Activated CD4-positive, alpha-beta T cell treated with anti-CD3 and anti-CD28 coated beads for 4 hours (primary cell): Measurements from ENCODE around the gene ARMS2.

Experiments
- DNase-seq, 2 donors: peaks; one replicate each; pipeline ENCODE4 v3.0.0-alpha.2; 2020

ARMS2 gene

GRCh38 chr10:122454071-122454470 lies 382 bp upstream of the ARMS2 start:
- no peak for DNase-seq

DNA sequence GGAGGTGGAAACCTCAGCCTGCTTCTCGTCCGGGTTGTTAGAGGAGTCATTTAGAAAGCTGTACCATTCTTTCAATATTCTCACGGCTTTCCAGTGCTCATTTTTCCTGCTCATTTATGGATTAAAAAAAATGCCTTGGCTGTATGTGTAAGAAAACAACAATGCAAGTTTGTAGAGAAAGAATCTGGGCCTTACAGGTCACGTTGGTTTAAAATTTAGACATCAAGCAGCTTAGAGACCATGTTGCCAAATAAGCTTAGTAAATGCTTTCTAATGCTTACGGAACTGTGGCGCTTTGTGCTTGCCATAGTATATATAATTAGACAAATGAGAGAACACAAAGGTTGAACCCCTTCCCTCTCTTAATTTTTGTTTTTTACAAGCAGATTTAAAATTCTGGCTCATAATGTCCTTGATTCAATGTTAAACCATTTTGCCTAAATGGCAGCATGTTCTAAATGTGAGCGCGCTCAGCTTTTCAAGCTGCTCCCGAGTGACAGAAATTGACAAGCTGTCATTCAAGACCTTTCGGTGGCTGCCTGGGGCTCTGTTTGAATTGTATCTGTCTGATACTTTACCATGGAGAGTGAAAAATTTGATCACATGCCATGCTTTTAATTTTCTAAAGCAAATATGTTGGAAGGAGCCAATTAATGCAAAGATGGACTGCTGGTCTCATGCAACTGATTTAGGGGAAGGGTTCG lies 1.1 kb downstream of the ARMS2 start:
- no peak for DNase-seq

GRCh38 chr10:122457934-122458333 lies 3.5 kb downstream of the ARMS2 start:
- DNase-seq: no peak

DNA sequence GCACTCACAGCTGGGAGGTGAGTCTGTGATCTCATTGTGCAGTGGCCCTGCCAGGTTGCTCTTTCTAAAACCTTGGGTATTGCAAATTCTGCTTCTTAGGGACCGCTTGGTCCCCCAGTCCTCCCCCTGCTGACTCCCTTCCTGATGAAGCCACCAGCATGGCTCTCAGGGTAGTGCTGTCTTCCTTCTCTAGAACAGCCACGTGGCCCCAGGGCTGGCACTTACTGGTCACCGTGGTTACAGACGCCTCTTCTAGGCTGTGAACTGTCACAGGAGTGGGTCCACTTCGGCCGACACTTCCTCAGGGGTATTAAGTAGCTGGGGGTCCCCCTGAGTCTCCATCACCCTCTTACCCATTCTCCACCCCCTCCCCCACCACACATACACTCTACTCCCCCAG lies 4.2 kb downstream of the ARMS2 start:
- no peak for DNase-seq

DNA sequence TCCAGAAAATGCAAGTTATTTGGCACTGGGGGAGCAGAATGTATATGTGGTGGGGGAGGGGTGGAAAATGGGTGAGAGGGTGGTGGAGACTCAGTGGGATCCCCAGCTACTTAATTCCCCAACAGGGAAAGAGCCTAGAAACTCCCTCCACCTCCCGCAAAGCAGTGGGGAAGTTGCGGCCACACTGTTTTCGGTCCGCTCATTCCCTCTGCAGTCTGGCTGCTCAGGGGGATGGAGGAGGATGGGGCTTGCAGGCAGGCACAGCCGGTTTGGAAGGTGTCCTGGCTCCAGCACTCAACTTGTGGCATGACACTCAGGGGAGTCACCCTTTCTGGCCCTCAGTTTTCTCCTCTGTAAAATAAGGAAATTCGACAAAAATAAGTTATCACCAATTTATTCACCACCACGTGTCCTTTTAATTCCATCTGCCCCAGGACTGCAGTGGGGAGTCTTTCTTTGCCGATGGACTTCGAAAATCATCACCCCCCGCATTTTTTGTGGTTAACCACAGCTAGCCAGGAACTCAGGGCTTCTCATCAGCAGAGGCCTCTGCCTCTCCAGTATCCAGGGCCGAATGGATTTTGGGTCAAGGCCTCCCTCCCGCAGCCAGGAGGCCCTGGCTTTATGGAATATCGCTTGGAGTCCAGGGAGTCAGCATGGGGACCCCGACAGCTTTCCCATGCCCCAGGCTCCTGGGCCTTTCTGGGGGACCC lies 5.3 kb downstream of the ARMS2 start:
- no peak for DNase-seq

GRCh38 chr10:122460891-122461293 lies 6.4 kb downstream of the ARMS2 start:
- no peak for DNase-seq

GRCh38 chr10:122461367-122461728 lies 6.9 kb downstream of the ARMS2 start, which contains the start of gene HTRA1:
TSS of gene HTRA1 (plus strand) at chr10:122461553. CDS start at chr10:122461653, 100 bp downstream.
- DNase-seq: no peak

GRCh38 chr10:122461729-122462532 lies 7.5 kb downstream of the ARMS2 start:
- DNase-seq: no peak

- DNase-seq: no peak
Observed at GRCh38 chr10:122462533-122463465, 8.3 kb downstream of the ARMS2 start.

DNA sequence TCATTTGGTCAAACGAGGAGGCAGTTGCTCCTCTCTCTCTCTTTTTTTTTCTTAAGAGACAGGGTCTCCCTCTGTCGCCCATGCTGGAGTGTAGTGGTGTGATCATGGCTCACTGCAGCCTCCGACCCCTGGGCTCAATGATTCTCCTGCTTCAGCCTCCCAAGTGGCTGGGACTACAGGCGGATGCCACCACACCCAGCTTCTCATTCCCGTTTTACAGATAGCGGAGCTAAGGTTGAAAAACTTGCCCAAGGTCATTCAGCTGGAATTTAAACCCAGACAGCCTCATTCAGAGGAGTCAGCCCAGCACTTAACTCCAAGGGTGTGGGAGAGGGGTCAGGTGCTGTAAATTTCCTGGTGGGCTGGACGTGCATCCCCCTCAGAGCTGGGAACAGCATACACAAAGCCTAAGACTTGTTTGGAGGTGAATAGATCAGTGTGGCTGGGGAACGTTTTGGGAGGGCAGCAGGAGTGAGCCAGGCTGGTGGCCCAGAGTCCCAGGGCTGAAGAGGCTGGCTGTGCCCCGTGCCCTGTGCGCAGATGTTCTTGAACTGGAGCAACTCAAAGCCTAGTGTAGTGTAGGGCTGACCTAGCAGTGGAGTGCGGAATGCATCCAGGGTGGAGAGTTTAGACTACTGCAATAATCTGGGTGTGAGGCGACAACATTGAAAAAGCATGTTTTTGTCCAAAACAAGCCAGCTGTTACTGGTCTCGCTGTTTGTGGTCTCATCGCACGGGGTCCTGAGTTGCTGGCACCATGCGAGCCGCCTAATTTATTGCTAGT lies 9.2 kb downstream of the ARMS2 start:
- no peak for DNase-seq

DNA sequence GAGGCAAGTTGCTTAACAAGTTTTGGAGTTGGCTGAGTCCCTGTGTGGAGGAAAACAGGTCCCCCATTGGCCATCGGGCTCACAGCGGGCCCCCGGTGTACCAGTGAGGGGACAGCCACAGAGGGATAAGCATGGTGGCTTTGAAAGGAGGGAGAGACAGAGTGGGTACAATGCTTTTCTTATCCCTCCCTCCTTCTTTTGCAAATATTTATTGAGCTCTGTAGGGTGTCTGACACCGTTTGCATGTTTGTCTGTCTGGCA lies 9.7 kb downstream of the ARMS2 start:
- DNase-seq: no peak

GRCh38 chr10:122464586-122464985 lies 10.1 kb downstream of the ARMS2 start:
- DNase-seq: no peak

GRCh38 chr10:122465401-122466040 lies 11.1 kb downstream of the ARMS2 start:
- DNase-seq: no peak

- DNase-seq: no peak
Observed at GRCh38 chr10:122466951-122467381, 12.5 kb downstream of the ARMS2 start.

DNA sequence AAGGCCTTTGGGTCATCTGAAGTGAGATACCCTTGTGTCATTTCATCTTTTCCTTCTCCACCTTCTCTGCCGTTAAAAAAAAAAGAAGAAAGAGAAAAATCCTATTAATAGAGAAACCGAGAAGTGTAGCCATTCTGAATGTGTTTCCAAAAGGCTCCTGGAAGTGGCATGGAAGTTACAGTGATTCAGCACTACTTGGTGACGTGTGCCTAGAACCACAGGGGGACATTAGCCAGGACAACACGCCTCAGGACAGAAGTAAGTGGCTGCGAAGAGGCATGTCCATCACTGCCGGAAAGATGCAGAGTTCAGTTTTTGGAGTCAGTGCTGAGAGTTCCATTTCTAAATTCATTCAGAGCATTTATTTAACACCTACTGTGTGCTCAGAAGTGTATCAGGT lies 13.2 kb downstream of the ARMS2 start:
- DNase-seq: no peak

DNA sequence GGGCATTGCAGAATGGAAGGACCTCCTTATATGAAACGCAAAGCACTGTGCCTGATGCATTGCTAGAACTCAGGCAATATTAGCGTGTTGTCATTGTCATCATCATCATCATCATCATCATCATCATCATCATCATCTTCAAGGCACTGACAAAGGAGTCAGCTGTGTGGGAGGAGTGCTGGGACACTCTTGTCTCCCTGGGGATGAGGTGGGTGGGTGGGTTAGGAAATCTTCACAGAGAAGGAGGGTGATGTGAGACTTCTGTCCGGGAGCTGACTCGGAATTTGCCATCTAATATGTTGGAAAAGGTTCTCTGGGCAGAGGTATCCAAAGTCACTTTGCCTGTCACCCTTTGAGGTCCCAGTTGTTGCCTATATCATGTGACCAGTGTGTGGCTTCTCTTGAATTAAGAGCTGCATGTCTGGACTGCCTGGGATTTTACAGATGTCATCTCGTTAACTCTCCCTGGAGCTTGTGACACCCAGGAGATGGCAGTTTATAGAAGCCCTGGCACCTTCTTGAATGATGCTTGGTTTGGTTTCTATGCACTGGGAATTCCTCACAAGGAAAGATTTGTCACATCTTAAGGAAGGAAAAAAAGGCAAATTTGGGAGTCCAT lies 14.0 kb downstream of the ARMS2 start:
- no peak for DNase-seq

GRCh38 chr10:122468926-122469781 lies 14.7 kb downstream of the ARMS2 start:
- no peak for DNase-seq

- no peak for DNase-seq
Observed at GRCh38 chr10:122469848-122470247, 15.4 kb downstream of the ARMS2 start.

- no peak for DNase-seq
Observed at GRCh38 chr10:122471531-122472177, 17.2 kb downstream of the ARMS2 start.
